K562 (cell line): ENCODE measurements around the gene ANKRD13D. TPM values are rescaled to one million over a fixed set of nuclear protein-coding genes. Genes with fewer than 3 reads are reported as not detected.
A peak's percentile ranks its signal among the peaks of the same experiment; 100 is the strongest.

Source experiments
- ATF7 ChIP-seq: fragments of 450-650 bp; IDR thresholded peaks from 2 replicates; pipeline ENCODE4 v1.7.1; 2014; ENCODE audit warnings: mild to moderate bottlenecking, moderate library complexity
- EGR1 ChIP-seq: fragments of 450-650 bp; conservative IDR thresholded peaks from 2 replicates; pipeline ENCODE4 v1.6.1; 2017; ENCODE audit warnings: mild to moderate bottlenecking
- ETV1 ChIP-seq: fragments of 450-650 bp; conservative IDR thresholded peaks from 2 replicates; pipeline ENCODE4 v1.6.1; 2016; ENCODE audit warnings: missing genetic modification characterization, control low read depth, low read depth, missing compliant biosample characterization
- FOXA1 ChIP-seq: fragments of 450-650 bp; IDR thresholded peaks from 2 replicates; pipeline ENCODE4 v1.6.1; 2016; ENCODE audit warnings: mild to moderate bottlenecking, borderline replicate concordance
- HIVEP1 ChIP-seq: fragments of 250-450 bp; sonication (Bioruptor Pico); IDR thresholded peaks from 2 replicates; pipeline ENCODE4 v1.4.0; 2020; ENCODE audit warnings: mild to moderate bottlenecking
- MNT ChIP-seq, 2 experiments: fragments of 450-650 bp; conservative IDR thresholded peaks; 2 replicates each; pipeline ENCODE4 v1.6.1; 2017; ENCODE audit warnings: mild to moderate bottlenecking in 2 of 2, moderate library complexity in 2 of 2
- NFIC ChIP-seq: fragments of 450-650 bp; IDR thresholded peaks from 2 replicates; pipeline ENCODE4 v1.6.1; 2017; ENCODE audit warnings: mild to moderate bottlenecking, inconsistent platforms
- PBX2 ChIP-seq, 2 experiments: IDR thresholded peaks in 1 of 2; conservative IDR thresholded peaks in 1 of 2; 2 replicates each; pipeline ENCODE4 v1.6.1; 2016; ENCODE audit warnings: low read depth in 2 of 2, mild to moderate bottlenecking in 1 of 2, missing compliant biosample characterization in 1 of 2, missing genetic modification characterization in 1 of 2, moderate library complexity in 1 of 2
- POLR2AphosphoS5 ChIP-seq: IDR thresholded peaks from 2 replicates; pipeline ENCODE4 v1.6.1; 2011; ENCODE audit warnings: mild to moderate bottlenecking, low read depth, low read length, moderate library complexity; ENCODE audit not compliant: control insufficient read depth, insufficient read depth
- SIN3A ChIP-seq, 2 experiments: fragments of 150-350 bp in 1 of 2; IDR thresholded peaks; 2 replicates each; pipeline ENCODE4 v1.6.1; 2011 to 2016; ENCODE audit warnings: borderline replicate concordance in 2 of 2, low read depth in 2 of 2, low read length in 2 of 2, mild to moderate bottlenecking in 2 of 2, moderate library complexity in 2 of 2; ENCODE audit not compliant: control insufficient read depth in 1 of 2
- SP1 ChIP-seq: sonication (generic); formaldehyde crosslinking; IDR thresholded peaks from 2 replicates; pipeline ENCODE4 v1.8.1; 2022; ENCODE audit warnings: mild to moderate bottlenecking, missing genetic modification reagents
- TCF3 ChIP-seq: sonication (generic); formaldehyde crosslinking; IDR thresholded peaks from 2 replicates; pipeline ENCODE4 v1.4.0; 2020; ENCODE audit warnings: mild to moderate bottlenecking, missing genetic modification reagents
- TCF7 ChIP-seq: sonication (generic); IDR thresholded peaks from 2 replicates; pipeline ENCODE4 v1.6.1; 2016; ENCODE audit warnings: antibody characterized with exemption, borderline replicate concordance
- ZNF165 ChIP-seq: fragments of 250-450 bp; sonication (Bioruptor Pico); IDR thresholded peaks from 2 replicates; pipeline ENCODE4 v1.4.0; 2020; ENCODE audit warnings: borderline replicate concordance
- polyA plus RNA-seq, 8 experiments: library from polyadenylated mRNA; depleted of rRNA in 4 of 8; stranded (reverse) in 5 of 8; unstranded in 3 of 8; fragments of >200 nt; fragmentation: Nextera tagmentation in 2 of 8; fragmentation: Illumina TruSeq in 1 of 8; extraction: Ambion mirVana in 2 of 8; extraction: Trizol in 1 of 8; gene quantifications; 2 replicates each; pipeline versions ENCODE4 v1.2.1 to v1.2.3, GENCODE V29; 2011 to 2014; ENCODE audit warnings: inconsistent platforms in 1 of 8, missing spikeins in 1 of 8
- total RNA-seq, 7 experiments: library from RNA; depleted of rRNA in 6 of 7; stranded (reverse); fragments of >200 nt in 6 of 7; fragmentation: Illumina TruSeq in 2 of 7; extraction: Trizol in 2 of 7; gene quantifications; 2 replicates each; pipeline versions ENCODE4 v1.2.1 to v1.2.3, GENCODE V29; 2011 to 2021; ENCODE audit warnings: low replicate concordance in 1 of 7
- TF ChIP-seq, protein P1 (sequence below): fragments of 450-650 bp; IDR thresholded peaks from 2 replicates; pipeline ENCODE4 v1.6.1; 2016
- TF ChIP-seq, protein P2 (sequence below): fragments of 450-650 bp; conservative IDR thresholded peaks from 2 replicates; pipeline ENCODE4 v1.6.1; 2016; ENCODE audit warnings: missing genetic modification characterization, low read depth, mild to moderate bottlenecking, missing compliant biosample characterization, moderate library complexity
- TF ChIP-seq, protein P3 (sequence below), 2 experiments: fragments of 200-800 bp in 1 of 2; sonication (Bioruptor generic) in 1 of 2; sonication (generic) in 1 of 2; formaldehyde crosslinking in 1 of 2; IDR thresholded peaks in 1 of 2; conservative IDR thresholded peaks in 1 of 2; 2 replicates each; pipeline versions ENCODE4 v1.5.0 to v1.6.1; 2016 to 2020; ENCODE audit warnings: missing compliant biosample characterization in 1 of 2, missing genetic modification characterization in 1 of 2, missing genetic modification reagents in 1 of 2

ANKRD13D gene
- total and polyA plus RNA-seq, 9 of the 15 experiments (the other 6 are each of a cell fraction or from before 2014, with no cell fraction given) = 0.94 to 40.9 (median 22.4) TPM

DNA sequence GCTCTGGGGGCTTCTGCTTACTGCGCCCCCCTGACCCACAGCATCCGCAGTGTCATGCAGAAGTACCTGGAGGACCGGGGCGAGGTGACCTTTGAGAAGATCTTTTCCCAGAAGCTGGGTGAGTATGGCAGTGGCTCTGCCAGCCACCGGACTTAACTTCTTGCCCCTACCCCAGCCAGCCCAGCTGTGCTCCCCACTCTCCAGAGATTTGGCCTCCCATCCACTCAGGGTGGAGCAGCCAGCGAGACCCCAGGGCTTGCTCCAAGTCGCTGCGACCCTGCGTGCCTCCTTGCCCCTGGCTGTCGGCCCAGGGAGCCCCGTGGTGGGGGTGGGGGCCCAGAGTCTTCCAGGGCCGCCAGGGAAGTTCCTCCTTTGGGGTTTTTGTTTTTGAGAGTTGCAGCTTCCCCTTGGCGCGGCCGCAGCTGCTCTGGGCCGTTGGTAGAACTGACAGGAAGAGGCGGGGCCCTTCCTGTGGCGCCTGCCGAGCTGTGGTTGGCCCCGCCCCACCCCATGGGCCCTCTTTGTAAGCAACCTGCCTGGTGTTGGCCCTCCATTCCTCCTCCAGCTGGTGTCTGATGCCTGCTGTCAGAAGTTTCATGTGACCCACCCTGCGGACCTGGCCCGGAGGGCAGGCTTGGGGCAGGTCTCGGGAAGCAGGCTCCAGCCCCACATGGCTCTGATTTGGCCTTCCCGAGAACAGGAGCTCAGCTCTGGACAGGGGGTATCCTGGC, 11.7 kb upstream of the ANKRD13D start (continued):
- peak; percentile 32; the same call in 1 of the 2 replicates for TF ChIP-seq HIVEP1 (CRISPR knock-in tag)
- peak; percentile 56; the same call in 1 of the 2 replicates for TF ChIP-seq POLR2AphosphoS5
- TF ChIP-seq ATF7 = peak; percentile 72
- TF ChIP-seq ZNF165 (CRISPR knock-in tag) = peak; percentile 48; the same call in 1 of the 2 replicates
- peak; percentile 7 to 58; a peak in 2 of 4 replicates for TF ChIP-seq MNT (conservative IDR thresholded peaks at IDR 0.05)
- TF ChIP-seq ETV1 (tag) = peak; percentile 31; the same call in 1 of the 2 replicates
- 0 out of 2 replicates have a peak, but pooled peaks have one; percentile 5 for TF ChIP-seq NFIC
- TF ChIP-seq, protein P1, sequence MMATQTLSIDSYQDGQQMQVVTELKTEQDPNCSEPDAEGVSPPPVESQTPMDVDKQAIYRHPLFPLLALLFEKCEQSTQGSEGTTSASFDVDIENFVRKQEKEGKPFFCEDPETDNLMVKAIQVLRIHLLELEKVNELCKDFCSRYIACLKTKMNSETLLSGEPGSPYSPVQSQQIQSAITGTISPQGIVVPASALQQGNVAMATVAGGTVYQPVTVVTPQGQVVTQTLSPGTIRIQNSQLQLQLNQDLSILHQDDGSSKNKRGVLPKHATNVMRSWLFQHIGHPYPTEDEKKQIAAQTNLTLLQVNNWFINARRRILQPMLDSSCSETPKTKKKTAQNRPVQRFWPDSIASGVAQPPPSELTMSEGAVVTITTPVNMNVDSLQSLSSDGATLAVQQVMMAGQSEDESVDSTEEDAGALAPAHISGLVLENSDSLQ = peak; percentile 61; the same call in 1 of the 2 replicates
- TF ChIP-seq TCF7 = 0 out of 2 replicates have a peak, but pooled peaks have one; percentile 13
- TF ChIP-seq SIN3A (IDR thresholded peaks at IDR 0.05; ENCODE audit: borderline replicate concordance in 2 of 2, control insufficient read depth in 1 of 2, low read depth in 2 of 2, low read length in 2 of 2) = peak; percentile 63 to 89; a peak in 3 of 4 replicates
- TF ChIP-seq, protein P2, sequence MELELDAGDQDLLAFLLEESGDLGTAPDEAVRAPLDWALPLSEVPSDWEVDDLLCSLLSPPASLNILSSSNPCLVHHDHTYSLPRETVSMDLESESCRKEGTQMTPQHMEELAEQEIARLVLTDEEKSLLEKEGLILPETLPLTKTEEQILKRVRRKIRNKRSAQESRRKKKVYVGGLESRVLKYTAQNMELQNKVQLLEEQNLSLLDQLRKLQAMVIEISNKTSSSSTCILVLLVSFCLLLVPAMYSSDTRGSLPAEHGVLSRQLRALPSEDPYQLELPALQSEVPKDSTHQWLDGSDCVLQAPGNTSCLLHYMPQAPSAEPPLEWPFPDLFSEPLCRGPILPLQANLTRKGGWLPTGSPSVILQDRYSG (tag) = peak; percentile 54; the same call in 1 of the 2 replicates
- TF ChIP-seq SP1 = peak; percentile 70
- no peak for TF ChIP-seq EGR1
- TF ChIP-seq FOXA1 = no peak
- no peak for TF ChIP-seq PBX2 (CRISPR knock-in tag; IDR thresholded peaks at IDR 0.05; ENCODE audit: low read depth)
- TF ChIP-seq PBX2 (tag; conservative IDR thresholded peaks at IDR 0.05; ENCODE audit: low read depth) = no peak
- TF ChIP-seq, protein P3, sequence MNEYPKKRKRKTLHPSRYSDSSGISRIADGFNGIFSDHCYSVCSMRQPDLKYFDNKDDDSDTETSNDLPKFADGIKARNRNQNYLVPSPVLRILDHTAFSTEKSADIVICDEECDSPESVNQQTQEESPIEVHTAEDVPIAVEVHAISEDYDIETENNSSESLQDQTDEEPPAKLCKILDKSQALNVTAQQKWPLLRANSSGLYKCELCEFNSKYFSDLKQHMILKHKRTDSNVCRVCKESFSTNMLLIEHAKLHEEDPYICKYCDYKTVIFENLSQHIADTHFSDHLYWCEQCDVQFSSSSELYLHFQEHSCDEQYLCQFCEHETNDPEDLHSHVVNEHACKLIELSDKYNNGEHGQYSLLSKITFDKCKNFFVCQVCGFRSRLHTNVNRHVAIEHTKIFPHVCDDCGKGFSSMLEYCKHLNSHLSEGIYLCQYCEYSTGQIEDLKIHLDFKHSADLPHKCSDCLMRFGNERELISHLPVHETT (CRISPR knock-in tag; conservative IDR thresholded peaks at IDR 0.05 in 1 of 2, IDR thresholded peaks at IDR 0.05 in 1 of 2) = peak in 1 of 2 experiments; percentile 91; a peak in 2 of 4 replicates
- TF ChIP-seq TCF3 (CRISPR knock-in tag) = 0 out of 2 replicates have a peak, but pooled peaks have one; percentile 2
